IMR-90 (cell line): ENCODE measurements around the gene TGOLN2.

Experiments
- CEBPB ChIP-seq: IDR thresholded peaks from 2 replicates; pipeline ENCODE4 v1.6.1; 2012; ENCODE audit warnings: low read depth, low read length, improper control_type of control experiment
- FOS ChIP-seq: fragments of 150-350 bp; IDR thresholded peaks from 2 replicates; pipeline ENCODE4 v1.6.1; 2016; ENCODE audit warnings: low read depth, low read length
- MAZ ChIP-seq: IDR thresholded peaks from 2 replicates; pipeline ENCODE4 v1.6.1; 2012; ENCODE audit warnings: low read depth, mild to moderate bottlenecking, low read length, improper control_type of control experiment, moderate library complexity, borderline replicate concordance
- NFE2L2 ChIP-seq: fragments of 150-350 bp; IDR thresholded peaks from 2 replicates; pipeline ENCODE4 v1.6.1; 2016; ENCODE audit warnings: low read depth, mild to moderate bottlenecking, low read length
- POLR2A ChIP-seq: IDR thresholded peaks from 2 replicates; pipeline ENCODE4 v1.6.1; 2012; ENCODE audit warnings: mild to moderate bottlenecking, low read depth, low read length
- RAD21 ChIP-seq: IDR thresholded peaks from 2 replicates; pipeline ENCODE4 v1.6.1; 2012; ENCODE audit warnings: low read length, improper control_type of control experiment
- RCOR1 ChIP-seq: IDR thresholded peaks from 2 replicates; pipeline ENCODE4 v1.6.1; 2012; ENCODE audit warnings: mild to moderate bottlenecking, low read length, improper control_type of control experiment; ENCODE audit not compliant: insufficient replicate concordance
- RFX5 ChIP-seq: IDR thresholded peaks from 2 replicates; pipeline ENCODE4 v1.8.0; 2012; ENCODE audit warnings: low read depth, mild to moderate bottlenecking, low read length, moderate library complexity
- SMC3 ChIP-seq: fragments of 150-350 bp; IDR thresholded peaks from 2 replicates; pipeline ENCODE4 v1.6.1; 2016; ENCODE audit warnings: low read depth, mild to moderate bottlenecking, antibody characterized with exemption, low read length, moderate library complexity
- TF ChIP-seq, protein P1 (sequence below): conservative IDR thresholded peaks from 2 replicates; pipeline ENCODE4 v1.5.1; 2012; ENCODE audit warnings: mild to moderate bottlenecking, low read depth, low read length, improper control_type of control experiment

DNA sequence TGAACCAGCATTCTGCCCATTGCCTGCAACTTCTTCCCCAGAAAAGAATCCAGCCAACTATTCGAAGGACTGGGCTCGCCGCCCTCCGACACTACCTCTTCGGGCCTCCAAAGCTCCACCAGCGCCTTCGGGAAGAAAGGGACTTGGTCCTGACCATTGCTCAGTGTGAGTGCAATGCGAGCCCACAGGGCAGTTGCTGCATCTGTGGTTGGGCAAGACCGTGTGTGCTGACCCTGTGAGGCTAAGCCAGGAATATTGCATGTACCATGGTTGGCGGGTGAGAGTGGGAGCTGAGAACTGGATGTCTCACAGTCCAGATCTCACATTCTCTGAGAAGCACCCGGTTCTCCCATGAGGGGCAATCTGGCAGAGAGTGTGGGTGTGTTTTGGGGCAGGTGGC lies 43.3 kb upstream of the TGOLN2 start:
- TF ChIP-seq, protein P1, sequence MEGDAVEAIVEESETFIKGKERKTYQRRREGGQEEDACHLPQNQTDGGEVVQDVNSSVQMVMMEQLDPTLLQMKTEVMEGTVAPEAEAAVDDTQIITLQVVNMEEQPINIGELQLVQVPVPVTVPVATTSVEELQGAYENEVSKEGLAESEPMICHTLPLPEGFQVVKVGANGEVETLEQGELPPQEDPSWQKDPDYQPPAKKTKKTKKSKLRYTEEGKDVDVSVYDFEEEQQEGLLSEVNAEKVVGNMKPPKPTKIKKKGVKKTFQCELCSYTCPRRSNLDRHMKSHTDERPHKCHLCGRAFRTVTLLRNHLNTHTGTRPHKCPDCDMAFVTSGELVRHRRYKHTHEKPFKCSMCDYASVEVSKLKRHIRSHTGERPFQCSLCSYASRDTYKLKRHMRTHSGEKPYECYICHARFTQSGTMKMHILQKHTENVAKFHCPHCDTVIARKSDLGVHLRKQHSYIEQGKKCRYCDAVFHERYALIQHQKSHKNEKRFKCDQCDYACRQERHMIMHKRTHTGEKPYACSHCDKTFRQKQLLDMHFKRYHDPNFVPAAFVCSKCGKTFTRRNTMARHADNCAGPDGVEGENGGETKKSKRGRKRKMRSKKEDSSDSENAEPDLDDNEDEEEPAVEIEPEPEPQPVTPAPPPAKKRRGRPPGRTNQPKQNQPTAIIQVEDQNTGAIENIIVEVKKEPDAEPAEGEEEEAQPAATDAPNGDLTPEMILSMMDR, result no peak
- TF ChIP-seq FOS, result no peak
- TF ChIP-seq MAZ, result no peak
- TF ChIP-seq NFE2L2, result no peak
- TF ChIP-seq CEBPB, result no peak
- no peak for TF ChIP-seq POLR2A
- no peak for TF ChIP-seq RFX5
- no peak for TF ChIP-seq SMC3
- TF ChIP-seq RAD21, result no peak
- no peak for TF ChIP-seq RCOR1
